ENCODE results near the gene KLRG1.

Gene KLRG1

GRCh38 chr12:9047105-9047504, 57.8 kb downstream of the KLRG1 start:
- no peak for DNase-seq (ENCODE audit: low read depth)
- TF ChIP-seq CTCF (IDR thresholded peaks at IDR 0.05; ENCODE audit: low read depth, low read length), result no peak
- TF ChIP-seq POLR2A (IDR thresholded peaks at IDR 0.05; ENCODE audit: extremely low read depth, insufficient read length), result no peak
- TF ChIP-seq MAX (IDR thresholded peaks at IDR 0.05; ENCODE audit: low read depth, low read length), result no peak
- no peak for TF ChIP-seq MYC (IDR thresholded peaks at IDR 0.05; ENCODE audit: low read depth, low read length)

GRCh38 chr12:9048930-9049329, 59.6 kb downstream of the KLRG1 start:
- no peak overlapping the region for H3K4me3 ChIP-seq (ENCODE audit: low read depth, low read length)
- no peak for DNase-seq (ENCODE audit: low read depth)
- TF ChIP-seq POLR2A (IDR thresholded peaks at IDR 0.05; ENCODE audit: extremely low read depth, insufficient read length) (no peak), MAX (IDR thresholded peaks at IDR 0.05; ENCODE audit: low read depth, low read length) (no peak), MYC (IDR thresholded peaks at IDR 0.05; ENCODE audit: low read depth, low read length) (no peak), CTCF (IDR thresholded peaks at IDR 0.05; ENCODE audit: low read depth, low read length) (no peak)

More at GRCh38 chr12:9047105-9047504, 57.8 kb downstream of the KLRG1 start:
- H3K4me3 ChIP-seq (ENCODE audit: low read depth, low read length), result no peak overlapping the region

GRCh38 chr12:9049520-9050133, 60.3 kb downstream of the KLRG1 start:
- TF ChIP-seq CTCF (IDR thresholded peaks at IDR 0.05; ENCODE audit: low read depth, low read length), result peak; percentile 22
- no peak for TF ChIP-seq MAX (IDR thresholded peaks at IDR 0.05; ENCODE audit: low read depth, low read length)
- TF ChIP-seq POLR2A (IDR thresholded peaks at IDR 0.05; ENCODE audit: extremely low read depth, insufficient read length), result no peak
- no peak overlapping the region for H3K4me3 ChIP-seq (ENCODE audit: low read depth, low read length)
- peak; percentile 65 for DNase-seq (ENCODE audit: low read depth)

- DNase-seq (ENCODE audit: low read depth), result no peak
- no peak overlapping the region for H3K4me3 ChIP-seq (ENCODE audit: low read depth, low read length)
- TF ChIP-seq MAX (IDR thresholded peaks at IDR 0.05; ENCODE audit: low read depth, low read length) (no peak), MYC (IDR thresholded peaks at IDR 0.05; ENCODE audit: low read depth, low read length) (no peak), CTCF (IDR thresholded peaks at IDR 0.05; ENCODE audit: low read depth, low read length) (no peak), POLR2A (IDR thresholded peaks at IDR 0.05; ENCODE audit: extremely low read depth, insufficient read length) (no peak)
Measured at GRCh38 chr12:9050521-9051157, 61.3 kb downstream of the KLRG1 start.

- DNase-seq (ENCODE audit: low read depth), result peak; percentile 6
- TF ChIP-seq CTCF (IDR thresholded peaks at IDR 0.05; ENCODE audit: low read depth, low read length), result no peak
- TF ChIP-seq POLR2A (IDR thresholded peaks at IDR 0.05; ENCODE audit: extremely low read depth, insufficient read length), result no peak
- TF ChIP-seq MAX (IDR thresholded peaks at IDR 0.05; ENCODE audit: low read depth, low read length), result no peak
- TF ChIP-seq MYC (IDR thresholded peaks at IDR 0.05; ENCODE audit: low read depth, low read length), result no peak
Measured at GRCh38 chr12:9051158-9051550, 61.8 kb downstream of the KLRG1 start.

More at GRCh38 chr12:9051158-9051550, 61.8 kb downstream of the KLRG1 start:
- H3K4me3 ChIP-seq (ENCODE audit: low read depth, low read length), result no peak overlapping the region

All from NB4 (cell line).